GM18861 (cell line): ENCODE measurements around the gene RRBP1.

Experiments used
- ATAC-seq: cut with Tn5 transposase; IDR thresholded peaks from one replicate; pipeline ENCODE4 v1.9.1; 2021; ENCODE audit not compliant: unreplicated experiment

RRBP1 gene

DNA sequence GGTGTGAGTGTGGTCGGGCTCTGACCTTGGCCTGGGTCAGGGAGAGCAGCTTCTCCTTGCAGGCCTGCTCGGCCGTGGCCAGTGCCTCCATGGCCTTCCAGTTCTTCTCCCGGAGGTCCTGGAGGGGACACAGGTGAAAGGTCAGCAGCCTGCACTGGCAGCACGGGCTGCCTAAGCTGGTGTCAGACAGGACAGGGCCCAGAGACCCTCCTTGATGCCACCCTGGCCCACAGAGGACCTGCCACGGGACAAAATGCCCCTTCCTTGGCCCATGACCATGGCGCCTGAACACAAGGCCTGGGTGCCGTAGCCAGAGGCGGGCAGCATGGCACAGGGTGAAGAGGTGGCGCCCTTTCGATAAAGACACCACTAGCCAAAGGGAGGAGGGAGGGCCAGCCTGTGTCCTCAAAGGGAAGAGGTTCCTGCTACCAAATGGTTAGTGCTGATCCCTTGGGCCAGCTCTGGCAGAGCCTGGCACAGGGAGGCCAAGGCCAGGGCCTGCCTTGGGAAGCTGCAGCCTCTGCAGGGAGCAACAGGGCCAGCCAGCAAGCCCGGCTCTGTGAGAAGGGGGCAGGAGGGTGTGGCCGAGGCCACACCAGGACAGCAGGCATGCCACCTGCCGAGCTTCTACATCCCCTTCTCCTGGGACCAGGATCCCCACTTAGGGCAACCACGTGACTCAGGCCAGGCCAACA lies 57.3 kb downstream of the RRBP1 start:
- ATAC-seq: no peak

GRCh38 chr20:17624070-17624469 lies 58.0 kb downstream of the RRBP1 start:
- ATAC-seq: no peak

DNA sequence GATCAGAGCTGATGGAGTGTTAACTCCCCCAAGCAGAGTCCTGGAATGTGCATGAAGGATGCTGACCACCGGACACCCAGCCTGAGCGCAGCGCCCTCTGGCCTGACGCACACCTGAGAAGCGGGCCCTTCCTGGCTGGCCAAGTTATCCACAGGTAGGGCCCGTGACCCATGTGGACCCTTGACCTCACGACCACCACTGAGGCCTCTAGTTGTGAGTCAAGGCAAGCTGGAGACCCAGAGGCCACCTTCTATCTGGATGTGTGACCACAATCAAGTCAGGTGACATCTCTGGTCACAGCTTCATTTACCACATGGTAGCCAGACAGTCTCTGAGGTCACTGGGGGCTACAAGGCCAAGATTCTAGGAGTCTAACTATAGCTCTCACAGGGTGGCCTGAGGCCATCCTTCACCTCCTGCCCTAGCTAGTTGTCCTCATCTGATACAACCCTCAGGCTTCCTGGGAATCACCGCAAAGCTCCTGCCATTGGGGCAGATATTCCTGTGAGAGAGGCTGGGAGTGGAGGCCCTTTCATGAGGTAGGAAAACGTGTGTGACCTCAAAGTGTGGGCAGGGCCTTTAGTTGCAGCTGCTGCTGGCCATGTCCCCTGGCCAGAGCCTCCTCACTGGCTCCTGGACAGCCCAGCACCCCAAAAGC lies 59.1 kb downstream of the RRBP1 start:
- ATAC-seq: no peak

DNA sequence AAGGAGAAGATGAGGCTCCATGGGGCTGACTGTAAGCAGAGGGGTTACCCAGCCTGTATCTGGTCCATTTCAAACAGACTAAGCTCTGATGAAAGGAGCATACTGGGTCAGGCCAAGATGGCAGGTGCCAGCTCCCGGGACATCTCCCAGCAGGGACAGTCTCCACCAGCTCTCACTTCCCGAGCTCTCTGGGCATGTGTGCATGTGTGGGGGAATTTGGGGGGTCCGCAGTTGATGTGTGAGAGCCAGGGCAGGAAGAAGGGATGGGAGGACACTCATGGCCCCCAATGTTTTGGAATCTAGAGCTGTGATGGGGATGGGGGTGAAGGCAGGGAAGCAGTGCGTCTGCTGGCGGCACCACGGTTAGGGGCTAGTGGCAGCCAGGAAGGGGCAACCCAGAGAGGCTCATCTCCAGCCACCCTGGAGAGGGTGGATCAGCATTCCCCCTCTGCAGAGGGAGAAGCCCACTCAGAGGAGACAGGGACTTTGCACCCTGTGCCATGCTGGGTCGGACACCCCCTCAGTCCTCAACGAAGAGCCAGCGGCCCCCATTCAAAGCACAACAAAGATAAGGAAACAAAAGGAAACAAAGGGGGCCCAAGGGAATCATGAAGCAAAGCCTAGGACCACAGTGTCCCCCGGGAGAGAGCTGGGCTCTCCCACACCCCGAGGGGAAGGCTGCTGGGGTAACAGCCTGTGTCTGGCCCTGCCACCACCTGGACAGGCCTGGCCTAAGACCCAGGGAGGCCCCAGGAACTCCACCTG lies 59.8 kb downstream of the RRBP1 start:
- no peak for ATAC-seq

GRCh38 chr20:17621229-17621968 lies 60.6 kb downstream of the RRBP1 start:
- no peak for ATAC-seq

GRCh38 chr20:17620371-17621228 lies 61.4 kb downstream of the RRBP1 start:
- ATAC-seq: no peak

DNA sequence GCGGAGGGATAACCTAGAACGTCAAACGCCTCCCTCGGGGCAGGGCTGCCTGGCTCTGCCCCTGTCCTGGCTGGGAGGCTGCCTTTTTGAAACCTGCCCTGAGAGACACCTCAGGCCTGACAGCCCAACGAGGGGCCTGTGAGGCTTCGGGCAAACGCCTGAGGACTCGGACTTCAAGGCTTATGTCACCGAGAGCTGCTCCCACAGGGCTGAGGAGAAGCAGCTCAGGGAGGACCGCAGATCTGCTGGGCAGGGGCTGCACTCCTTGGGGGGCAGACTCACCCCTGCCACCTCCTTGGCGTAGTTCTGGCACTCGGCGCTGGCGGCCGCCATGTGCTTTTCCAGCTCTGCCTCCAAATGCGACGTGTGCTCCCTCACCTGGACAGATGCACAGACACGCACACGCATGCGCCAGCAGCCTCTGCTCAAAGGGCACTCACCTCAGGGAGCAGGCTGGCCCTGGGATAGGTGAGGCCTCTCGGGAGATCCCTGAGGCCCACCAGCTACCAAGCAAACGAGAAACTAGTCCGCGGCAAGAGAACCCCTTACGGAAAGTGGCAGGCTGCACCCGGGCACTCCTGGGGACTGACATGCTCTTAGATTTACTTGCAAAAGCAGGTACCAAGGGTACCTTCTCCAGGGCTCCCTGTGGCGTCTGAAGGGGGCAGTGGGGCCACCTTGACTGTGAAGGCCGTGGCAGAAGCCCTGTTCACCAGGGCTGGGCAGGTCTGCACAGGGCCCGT lies 62.5 kb downstream of the RRBP1 start:
- no peak for ATAC-seq

DNA sequence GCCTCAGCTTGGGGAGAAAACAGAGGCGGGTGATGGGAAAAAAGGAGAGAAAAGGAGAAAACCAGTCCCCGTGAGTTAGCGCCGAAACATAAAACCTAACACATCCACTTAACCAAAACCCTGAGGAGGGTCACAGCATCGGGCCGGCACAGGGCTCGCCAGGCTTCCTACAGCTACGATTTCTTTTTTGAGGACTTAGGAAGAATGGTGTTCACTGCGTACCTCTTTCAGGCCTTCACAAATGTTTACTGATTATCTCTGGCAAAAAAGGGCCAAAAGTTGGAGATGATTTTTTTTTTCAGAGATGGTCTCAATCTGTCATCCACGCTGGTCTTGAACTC lies 63.4 kb downstream of the RRBP1 start:
- ATAC-seq: no peak

DNA sequence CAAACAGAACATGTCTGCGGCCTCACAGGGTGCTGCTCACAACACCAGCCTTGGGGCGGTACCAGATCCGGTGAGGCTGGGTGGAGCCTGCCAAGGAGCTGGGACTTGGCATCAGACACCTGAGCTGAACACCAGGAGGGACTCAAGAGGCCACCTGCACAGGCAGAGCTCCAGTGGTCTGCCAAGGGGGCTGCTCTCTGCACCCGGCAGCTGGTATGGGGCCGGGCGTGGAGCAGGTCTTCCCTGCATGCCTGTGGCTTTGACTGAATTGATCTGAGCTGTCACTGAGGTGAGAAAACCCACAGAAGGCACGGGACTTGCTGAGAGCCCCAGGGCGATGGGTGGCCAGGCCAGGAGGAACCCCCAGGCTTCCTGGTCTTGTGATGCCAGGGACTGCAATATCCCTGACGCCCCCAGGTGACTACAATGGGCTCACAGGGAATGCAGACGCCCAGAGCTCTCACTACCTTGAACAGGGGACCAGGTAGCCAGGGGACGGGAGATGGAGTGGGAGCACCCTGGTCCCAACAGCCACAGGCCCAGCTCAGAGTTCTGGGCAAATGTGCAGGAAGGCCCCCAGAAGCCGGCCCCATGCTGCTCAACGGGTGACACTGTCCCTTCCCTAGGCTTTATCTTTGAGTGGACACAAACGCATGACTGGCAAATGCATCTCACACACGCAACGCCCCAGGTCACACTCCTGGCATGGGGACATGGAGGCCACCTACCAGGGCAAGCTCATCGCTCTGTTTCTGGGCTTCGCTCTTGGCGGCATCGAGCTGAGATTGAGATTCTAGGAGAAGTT lies 64.0 kb downstream of the RRBP1 start:
- ATAC-seq: no peak

DNA sequence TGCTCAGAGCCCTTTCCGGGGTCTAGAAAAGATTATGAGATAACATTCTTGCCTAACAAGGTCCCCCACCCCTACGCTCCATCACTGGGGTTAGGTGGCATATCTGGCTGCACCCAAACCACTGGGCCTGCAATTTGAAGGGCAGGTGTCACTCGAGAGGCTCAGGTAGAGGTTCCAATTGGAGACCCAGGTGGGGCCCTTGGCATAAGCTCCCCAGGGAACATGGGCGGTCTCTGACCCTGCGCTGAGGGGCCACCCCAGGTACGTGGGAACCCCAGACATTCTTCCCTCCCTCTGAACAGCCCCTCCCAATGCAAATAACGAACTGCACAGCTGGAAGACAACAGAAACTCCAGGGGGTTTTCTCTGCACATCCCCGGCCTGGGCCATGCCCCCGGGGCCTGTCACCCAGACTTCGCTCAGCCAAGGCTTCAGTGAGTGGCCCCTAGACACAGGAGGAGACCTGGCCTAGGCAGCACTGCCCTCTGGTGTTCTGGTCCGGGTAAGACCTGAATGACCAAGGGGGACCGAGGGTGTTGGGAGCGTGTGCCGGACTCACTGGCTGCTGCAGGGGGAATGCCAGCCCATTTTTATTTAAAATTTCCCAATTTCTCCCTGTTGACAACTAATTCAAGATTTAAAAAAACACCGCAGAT lies 64.7 kb downstream of the RRBP1 start:
- no peak for ATAC-seq

DNA sequence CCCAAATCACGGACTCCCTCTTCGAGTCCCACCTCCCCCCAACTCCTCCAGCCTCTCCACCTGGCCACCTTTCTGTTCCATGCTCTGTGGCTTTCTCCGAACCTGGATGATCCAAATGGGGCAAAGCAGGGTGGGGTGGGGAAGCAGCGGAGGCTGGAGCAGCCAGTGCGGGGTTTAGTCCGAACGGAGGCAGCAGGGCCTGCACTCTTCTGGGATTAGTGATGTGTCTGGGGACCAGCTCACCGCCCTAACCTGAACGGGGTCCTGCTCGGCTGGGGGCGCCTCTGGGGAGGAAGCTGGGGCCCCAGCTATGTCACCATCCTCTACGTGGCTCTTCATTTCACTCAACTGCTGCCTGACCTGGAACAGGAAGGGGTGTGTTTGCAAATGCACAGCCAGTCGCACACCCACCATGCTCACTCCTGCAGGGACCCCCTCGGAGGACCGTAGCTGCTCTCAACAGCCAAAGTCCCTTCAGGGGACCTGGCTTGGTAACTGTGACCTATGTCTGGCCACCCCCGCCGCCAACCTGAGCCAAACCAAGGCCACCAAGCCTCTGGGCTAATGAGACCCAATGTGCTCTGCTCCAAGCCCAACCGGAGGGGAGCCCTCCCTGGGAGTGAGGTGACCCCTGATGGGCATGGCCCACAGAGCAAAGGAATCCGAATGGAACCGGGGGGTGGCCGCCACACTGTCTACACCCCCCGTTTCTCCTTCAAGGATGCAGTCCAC lies 65.4 kb downstream of the RRBP1 start:
- ATAC-seq: no peak

GRCh38 chr20:17615645-17616479 lies 66.2 kb downstream of the RRBP1 start:
- no peak for ATAC-seq

DNA sequence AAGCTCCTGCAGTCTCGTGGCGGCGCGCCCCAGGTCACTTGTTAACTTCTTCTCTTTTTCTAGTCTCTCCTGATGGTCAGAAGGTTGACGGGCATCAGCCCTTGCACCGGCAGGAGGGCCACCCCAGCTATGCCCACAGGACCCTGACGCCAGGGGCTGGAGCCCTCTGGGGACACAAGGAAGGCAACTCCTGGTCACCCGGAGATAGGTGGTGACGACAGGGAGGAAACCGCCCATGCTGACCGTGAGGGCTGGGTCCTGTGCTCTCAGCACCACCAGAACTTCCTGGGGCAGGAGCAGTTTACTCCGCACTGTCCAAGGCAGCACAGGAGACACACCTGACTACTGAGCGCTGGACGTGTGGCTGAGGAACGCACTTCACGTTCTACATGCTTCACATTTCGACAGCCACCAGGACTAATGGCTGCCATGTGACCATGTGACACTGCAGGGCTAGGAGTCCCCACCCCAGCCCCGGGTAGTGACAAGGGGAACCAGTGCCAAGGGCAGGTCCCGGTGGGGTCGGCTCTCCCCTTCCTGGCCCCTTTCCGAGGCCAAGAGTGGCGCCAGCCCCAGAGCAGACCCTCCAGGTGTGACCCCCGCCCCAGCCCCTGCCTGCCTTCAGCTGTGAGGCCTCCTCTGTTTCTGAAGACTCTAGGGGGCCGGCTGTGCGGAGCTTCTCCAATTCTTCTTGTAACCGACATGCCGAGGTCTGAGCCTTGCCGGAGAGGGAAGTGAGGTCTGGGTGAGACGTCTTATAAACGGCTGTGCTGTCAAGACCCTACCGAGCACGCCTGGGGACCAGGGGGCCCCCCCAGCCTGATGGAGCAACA lies 67.0 kb downstream of the RRBP1 start:
- ATAC-seq: no peak

DNA sequence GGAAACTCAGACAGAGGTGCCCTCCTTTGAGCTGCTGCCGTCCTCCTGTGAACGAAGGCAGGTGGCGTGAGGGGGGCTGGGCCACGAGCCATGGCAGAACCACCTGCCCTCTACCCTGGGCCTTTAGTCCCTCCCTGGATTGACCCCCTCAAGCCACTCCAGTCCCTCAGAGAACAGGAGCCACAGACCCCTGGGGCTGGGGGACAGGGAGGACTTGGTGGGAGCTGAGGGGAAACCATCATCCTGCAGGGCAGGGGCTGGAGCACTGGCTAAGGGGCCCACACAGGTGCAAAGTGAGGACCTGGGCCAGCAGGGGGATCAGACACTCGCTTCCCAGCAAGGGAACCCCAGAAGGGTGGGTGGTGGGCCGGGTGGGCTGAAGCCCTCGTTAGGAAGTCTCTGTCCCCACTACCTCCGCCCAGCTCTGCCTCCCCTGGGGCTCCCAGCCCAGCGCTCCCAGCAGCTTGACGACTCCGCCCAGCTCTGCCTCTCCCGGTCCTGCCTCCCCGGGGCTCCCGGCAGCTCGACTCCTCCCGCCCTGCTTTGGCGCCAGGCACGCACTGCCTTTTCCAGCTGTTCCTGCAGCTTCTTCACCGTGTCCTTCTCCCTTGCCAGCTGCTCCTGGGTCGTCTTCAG lies 67.7 kb downstream of the RRBP1 start:
- no peak for ATAC-seq

DNA sequence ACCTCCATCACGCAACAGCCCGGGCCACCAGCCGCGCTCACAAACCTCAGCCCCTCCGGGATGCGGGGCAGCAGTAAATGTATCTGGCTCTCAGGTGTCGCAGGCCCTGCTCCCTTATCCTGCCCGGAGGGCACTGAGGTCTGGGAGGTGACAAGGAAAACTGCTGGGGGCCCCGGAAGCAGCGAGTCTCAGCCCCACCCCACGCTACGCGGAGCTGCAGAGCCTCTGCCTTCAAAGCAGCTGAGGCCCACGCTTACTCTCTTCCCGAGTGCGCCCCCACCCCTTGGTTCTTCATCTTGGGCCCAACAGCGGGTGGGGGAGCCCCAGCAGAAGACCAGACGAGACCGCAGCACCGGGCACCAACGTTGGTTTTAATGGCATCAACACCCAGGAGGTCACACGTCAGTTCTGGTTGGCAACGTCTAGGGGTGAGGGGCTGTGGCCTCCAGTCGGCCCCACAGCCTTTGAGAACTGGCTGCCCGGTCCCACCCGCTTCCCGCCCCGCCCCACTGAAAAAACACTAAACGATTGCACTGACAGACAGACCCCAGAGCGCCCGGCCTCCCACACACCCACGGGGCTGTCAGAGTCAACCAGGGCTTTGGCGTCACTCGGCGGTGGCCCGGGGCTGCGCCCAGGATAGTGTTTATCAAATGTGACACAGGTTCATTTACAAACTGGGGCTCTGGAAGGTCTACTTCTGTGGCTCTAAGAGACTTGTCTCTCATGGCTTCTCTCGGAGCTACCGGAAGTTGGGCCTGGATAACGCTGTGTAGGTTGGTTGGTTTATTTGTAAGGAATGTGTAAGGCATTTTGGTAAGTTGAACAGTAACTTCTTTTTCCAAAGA lies 68.5 kb downstream of the RRBP1 start:
- ATAC-seq: no peak
